Neural progenitor cell (in vitro differentiated cells): ENCODE results near the gene ATF3.

ENCODE experiments used
- CTCF ChIP-seq: fragments of 200-600 bp; sonication (generic); IDR thresholded peaks from 2 replicates; pipeline ENCODE4 v1.5.1; 2017; ENCODE audit warnings: antibody characterized with exemption, mild to moderate bottlenecking
- EZH2 ChIP-seq: fragments of 200-600 bp; sonication (generic); IDR thresholded peaks from 2 replicates; pipeline ENCODE4 v1.6.1; 2017; ENCODE audit warnings: antibody characterized with exemption, mild to moderate bottlenecking, moderate library complexity
- EZH2phosphoT487 ChIP-seq: fragments of 200-600 bp; sonication (generic); IDR thresholded peaks from 2 replicates; pipeline ENCODE4 v1.6.1; 2017; ENCODE audit warnings: antibody characterized with exemption

GRCh38 chr1:212591922-212592321 is 16.6 kb upstream of the ATF3 start:
- TF ChIP-seq CTCF = no peak
- no peak for TF ChIP-seq EZH2
- TF ChIP-seq EZH2phosphoT487 = no peak
